Stimulated activated naive CD8-positive, alpha-beta T cell treated with anti-CD3 and anti-CD28 coated beads, Interleukin-15, Interleukin-2, amounts not matched to agents 100 U/mL and 50 U/mL, for 24 hours (primary cell): ENCODE data around the gene PDCD4.
A peak's percentile ranks its signal among the peaks of the same experiment; 100 is the strongest.

ENCODE experiments used
- ATAC-seq: fragments of 150-1000 bp; cut with Tn5 transposase; one replicate; pipeline ENCODE4 v1.10.0; 2021
- DNase-seq: peaks from one replicate; pipeline ENCODE4 v3.0.0; 2021

PDCD4 gene

DNA sequence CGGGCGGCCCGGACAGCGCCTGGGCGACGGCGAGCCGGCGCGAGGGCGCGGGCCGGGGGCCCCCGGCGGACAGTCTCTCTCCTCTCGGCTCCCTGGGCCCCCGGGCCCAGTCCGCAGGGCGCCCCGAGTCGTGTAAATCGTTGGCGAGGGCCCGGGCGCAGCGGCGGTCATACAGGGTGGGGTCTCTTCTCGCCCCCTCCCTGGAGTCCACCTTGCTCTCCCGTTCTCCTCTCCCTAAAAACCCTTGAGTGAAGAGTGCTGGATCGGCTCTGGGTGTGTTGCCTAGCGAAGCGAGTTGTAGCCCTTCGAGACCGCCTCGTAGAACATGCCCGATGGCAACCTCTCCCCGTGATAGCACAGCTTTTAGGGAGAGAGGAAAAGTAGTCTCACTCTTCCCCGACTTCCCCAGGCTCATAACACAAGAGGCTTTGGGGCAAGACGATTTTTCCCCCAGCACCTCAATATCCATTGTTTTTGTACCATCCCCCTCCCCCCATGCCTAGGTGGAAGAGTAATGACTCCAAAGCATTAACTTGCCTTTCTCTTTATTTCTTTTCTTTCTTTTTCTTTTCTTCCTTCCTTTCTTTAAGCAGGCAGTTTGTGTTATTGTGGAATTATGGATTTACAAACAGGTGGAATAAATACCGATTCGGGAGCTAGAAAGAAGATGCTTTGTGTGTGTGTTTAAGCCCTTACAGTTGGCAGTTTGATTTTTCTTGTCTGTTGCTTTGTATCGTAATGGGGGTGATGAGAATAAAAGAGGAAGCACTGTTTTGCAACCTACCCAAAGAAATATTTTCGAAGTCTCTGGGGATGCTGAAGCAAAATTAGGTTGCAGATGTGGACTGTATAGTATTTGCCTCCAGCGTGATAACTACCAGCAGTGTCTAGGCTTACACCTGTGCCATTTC, 48.5 kb downstream of the PDCD4 start:
- ATAC-seq (no peak), DNase-seq (peak; percentile 37)

DNA sequence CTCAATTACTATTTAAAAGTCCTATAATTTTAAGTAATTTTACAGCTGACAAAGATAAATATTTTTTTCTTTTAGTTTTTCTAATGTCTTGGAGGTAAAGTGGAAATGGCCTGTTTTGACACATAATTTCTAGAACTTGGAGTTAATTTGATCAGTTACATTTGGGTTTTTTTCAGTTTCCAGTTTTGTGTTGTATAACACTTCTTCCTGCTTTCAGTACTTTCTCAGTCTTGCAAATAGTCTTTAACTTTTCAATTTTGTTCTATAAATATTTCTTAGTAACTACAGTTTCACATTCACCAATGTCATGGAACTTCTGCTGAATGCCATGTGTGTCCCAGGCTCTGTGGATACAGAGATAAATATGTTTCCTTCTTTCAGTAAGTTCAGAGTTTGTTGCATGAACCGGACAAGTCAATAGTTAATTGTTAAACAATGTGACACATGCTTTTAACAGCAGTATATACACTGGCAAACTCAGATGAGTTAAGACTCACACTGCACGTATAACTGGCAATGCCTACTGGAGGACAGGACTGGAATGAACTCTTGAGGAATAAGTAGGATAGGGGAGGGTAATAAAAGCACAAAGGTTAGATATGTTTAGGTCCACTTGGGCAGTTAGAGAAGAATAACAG, 52.2 kb downstream of the PDCD4 start:
- ATAC-seq (no peak), DNase-seq (no peak)

DNA sequence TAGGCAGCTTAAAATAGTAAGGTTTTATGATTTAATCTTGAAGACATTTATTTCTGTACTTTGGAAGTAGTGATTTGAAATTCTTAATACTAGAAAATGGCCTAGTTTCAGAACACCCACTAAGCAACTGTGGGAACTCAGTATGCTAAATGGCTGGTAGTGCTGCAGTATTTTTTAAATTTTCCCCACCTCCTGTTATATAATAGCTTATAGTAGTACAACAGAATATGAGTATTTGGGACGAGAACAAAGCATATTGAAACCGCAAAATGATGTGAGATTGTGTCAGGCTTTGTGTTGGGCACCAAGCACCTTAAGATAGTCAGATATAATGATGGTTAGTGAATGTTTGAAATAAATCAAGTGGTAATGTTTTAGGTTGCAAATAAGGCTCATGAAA, 55.7 kb downstream of the PDCD4 start:
- DNase-seq: no peak
- ATAC-seq: no peak

GRCh38 chr10:110931769-110932381, 60.1 kb downstream of the PDCD4 start:
- ATAC-seq (no peak), DNase-seq (no peak)

- ATAC-seq (no peak), DNase-seq (no peak)
These were observed 60.9 kb downstream of the PDCD4 start for GRCh38 chr10:110932505-110933180.

DNA sequence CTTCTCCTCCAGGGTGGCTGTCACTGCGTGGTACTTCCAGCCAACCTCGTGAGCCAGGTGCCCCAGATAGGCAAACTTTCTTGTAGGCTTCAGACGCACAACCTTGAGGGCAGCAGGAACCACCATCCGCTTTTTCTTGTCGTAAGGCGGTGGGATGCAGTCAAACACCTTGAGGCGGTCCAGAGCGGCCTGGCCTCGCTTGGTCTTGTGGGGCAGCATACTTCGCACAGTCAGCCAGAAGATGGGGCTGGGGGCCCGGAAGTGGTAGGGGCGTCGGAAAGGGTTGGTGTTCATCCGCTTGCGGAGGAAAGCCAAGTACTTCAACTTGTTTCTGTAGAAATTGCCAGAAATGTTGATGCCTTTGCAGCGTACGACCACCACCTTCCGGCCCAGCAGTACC, 65.0 kb downstream of the PDCD4 start:
- no peak for ATAC-seq
- no peak for DNase-seq

- ATAC-seq (no peak), DNase-seq (no peak)
These were observed 67.7 kb downstream of the PDCD4 start for GRCh38 chr10:110939419-110939818.

DNA sequence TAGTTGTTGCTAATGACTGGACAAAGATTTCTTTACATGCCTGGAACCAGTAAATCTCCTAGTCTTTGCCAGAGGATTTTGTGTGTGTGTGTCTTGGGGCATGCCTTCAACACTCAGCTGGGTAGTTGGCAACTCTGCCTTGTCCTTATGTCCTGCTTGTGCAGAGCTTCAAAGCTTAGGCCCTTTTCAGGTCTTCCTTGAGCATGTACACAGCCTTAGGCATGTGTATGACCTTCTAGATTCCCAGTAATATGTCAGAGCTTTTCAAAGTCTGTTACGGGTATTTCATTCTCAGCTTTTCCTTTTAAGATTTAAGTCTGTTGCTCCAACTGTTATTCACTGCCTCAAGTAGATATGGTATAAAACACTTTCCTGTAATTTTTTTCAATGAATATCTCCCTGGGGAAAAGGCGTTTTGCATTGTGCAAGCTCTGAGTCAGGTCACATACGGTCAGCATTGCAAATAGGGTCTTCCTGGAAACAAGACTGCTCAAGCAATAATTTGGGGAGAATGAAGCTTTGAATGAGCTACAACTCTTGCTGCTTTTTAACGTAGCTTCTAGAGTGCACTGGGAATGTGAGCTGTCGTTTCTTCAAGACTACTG, 73.2 kb downstream of the PDCD4 start:
- no peak for ATAC-seq
- no peak for DNase-seq

DNA sequence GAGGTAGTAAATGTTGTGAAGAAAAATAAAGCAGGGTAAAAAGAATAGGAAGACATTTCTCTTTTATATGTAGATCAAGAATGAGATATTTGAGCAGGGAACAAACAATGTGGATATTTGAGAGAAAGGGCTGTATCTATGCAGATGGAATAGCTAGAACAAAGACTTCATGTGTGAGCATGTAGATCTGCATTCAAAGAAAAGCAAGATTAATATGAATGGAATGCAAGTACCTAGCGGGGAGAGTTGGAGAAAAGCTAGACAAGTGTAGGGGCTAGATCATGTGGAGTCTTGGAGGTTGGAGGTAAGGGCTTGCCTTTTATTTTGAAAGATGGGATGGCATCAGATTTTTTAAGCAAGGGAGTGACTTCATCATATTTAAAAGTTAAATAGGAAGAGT, 74.8 kb downstream of the PDCD4 start:
- no peak for DNase-seq

GRCh38 chr10:110947061-110947595, 75.4 kb downstream of the PDCD4 start:
- DNase-seq (no peak), ATAC-seq (no peak)

More for the DNA sequence above, 74.8 kb downstream of the PDCD4 start:
- no peak for ATAC-seq
